GM12878 (cell line): Measurements from ENCODE around the gene KIF6. TPM values are rescaled to one million over a fixed set of nuclear protein-coding genes. Genes with fewer than 3 reads are reported as not detected.
A peak's percentile ranks its signal among the peaks of the same experiment; 100 is the strongest.

Experiments used
- ATAC-seq: fragments of 200-7000 bp; cut with Tn5 transposase; 3 replicates; pipeline ENCODE4 v1.9.1; 2020; ENCODE audit warnings: mild to moderate bottlenecking, moderate library complexity
- BruUV-seq: library from RNA; stranded (reverse); fragments of 400-500 nt; replicated peaks from 2 replicates; lab custom pipeline; 2021; lab: Mats Ljungman, UMichigan
- CTCF ChIA-PET: fragments of 300-600 bp; sonication (Branson Sonifier 250); formaldehyde crosslinking; extraction: SDS; loops from one replicate; lab custom pipeline; 2021; ENCODE audit warnings: inconsistent platforms; lab: Yijun Ruan, JAX
- POLR2A ChIA-PET: fragments of 350-600 bp; formaldehyde crosslinking; extraction: SDS; loops from one replicate; lab custom pipeline; 2021; ENCODE audit warnings: inconsistent platforms; lab: Charles Lee
- RAD21 ChIA-PET: fragments of 300-600 bp; sonication (Branson Sonifier 250); formaldehyde crosslinking; loops from one replicate; lab custom pipeline; 2023; ENCODE audit warnings: antibody characterized with exemption; ENCODE audit not compliant: unreplicated experiment; lab: Charles Lee
- SMC1A ChIA-PET: fragments of 300-600 bp; sonication (Branson Sonifier 250); formaldehyde crosslinking; loops from one replicate; lab custom pipeline; 2023; ENCODE audit not compliant: unreplicated experiment, uncharacterized antibody; lab: Charles Lee
- DNase-seq: peaks from one replicate; pipeline ENCODE4 v3.0.0-alpha.2; 2011; ENCODE audit warnings: low read depth, low spot score
- FAIRE-seq: peaks from 3 replicates; lab custom pipeline; 2011; peaks lifted over from hg19 to GRCh38; lab: Jason Lieb, UNC
- H2AFZ ChIP-seq: 2 replicates; pipeline ENCODE4 v1.6.0; 2011; ENCODE audit warnings: low read depth, low read length, control low read depth; ENCODE audit not compliant: control insufficient read depth
- H3K27ac ChIP-seq: 2 replicates; pipeline ENCODE4 v1.5.1; 2011; ENCODE audit warnings: control low read depth; ENCODE audit not compliant: control insufficient read depth, insufficient read depth
- H3K27me3 ChIP-seq, 2 experiments: replicated peaks in 1 of 2; 2 replicates each; pipeline versions ENCODE4 v1.6.0 to v1.6.1; 2011; ENCODE audit warnings: low read length in 1 of 2; ENCODE audit not compliant: control insufficient read depth in 2 of 2, insufficient read depth in 2 of 2
- H3K36me3 ChIP-seq, 2 experiments: 2 replicates each; pipeline ENCODE4 v1.5.1; 2011; ENCODE audit warnings: low read length in 1 of 2; ENCODE audit not compliant: control insufficient read depth in 2 of 2, insufficient read depth in 2 of 2
- H3K4me1 ChIP-seq: 2 replicates; pipeline ENCODE4 v1.6.1; 2011; ENCODE audit warnings: mild to moderate bottlenecking, low read length, moderate library complexity, mixed read lengths; ENCODE audit not compliant: control insufficient read depth, insufficient read depth
- H3K4me2 ChIP-seq: 2 replicates; pipeline ENCODE4 v1.6.0; 2011; ENCODE audit warnings: control low read depth; ENCODE audit not compliant: control insufficient read depth, insufficient read depth
- H3K4me3 ChIP-seq: fragments of 200-600 bp; sonication (generic); 2 replicates; pipeline ENCODE4 v1.5.1; 2016
- H3K79me2 ChIP-seq: 2 replicates; pipeline ENCODE4 v1.6.0; 2011; ENCODE audit warnings: low read length; ENCODE audit not compliant: control insufficient read depth, insufficient read depth
- H3K9ac ChIP-seq: 2 replicates; pipeline ENCODE4 v1.8.0; 2011; ENCODE audit warnings: low read length, control low read depth, mixed read lengths; ENCODE audit not compliant: control insufficient read depth, insufficient read depth
- H3K9me3 ChIP-seq: replicated peaks from 3 replicates; pipeline ENCODE4 v1.5.1; 2011; ENCODE audit warnings: mild to moderate bottlenecking, low read length; ENCODE audit not compliant: control insufficient read depth, insufficient read depth
- H4K20me1 ChIP-seq: 2 replicates; pipeline ENCODE4 v1.6.0; 2011; ENCODE audit not compliant: control insufficient read depth, insufficient read depth
- BHLHE40 ChIP-seq, 2 experiments: fragments of 450-650 bp in 1 of 2; IDR thresholded peaks; 2 replicates each; pipeline ENCODE4 v1.6.1; 2011 to 2017; ENCODE audit warnings: low read depth in 2 of 2, borderline replicate concordance in 1 of 2, improper control_type of control experiment in 1 of 2, low read length in 1 of 2, mild to moderate bottlenecking in 1 of 2
- CEBPB ChIP-seq, 2 experiments: fragments of 150-350 bp in 1 of 2; IDR thresholded peaks; 2 replicates each; pipeline ENCODE4 v1.6.1; 2012 to 2014; ENCODE audit warnings: low read depth in 2 of 2, low read length in 2 of 2, borderline replicate concordance in 1 of 2, inconsistent platforms in 1 of 2
- CTCF ChIP-seq, 3 experiments: IDR thresholded peaks in 2 of 3; conservative IDR thresholded peaks in 1 of 3; 2 replicates each; pipeline ENCODE4 v1.5.1; 2011; ENCODE audit warnings: low read depth in 3 of 3, low read length in 3 of 3, mild to moderate bottlenecking in 3 of 3, control low read depth in 2 of 3, moderate library complexity in 2 of 3, inconsistent platforms in 1 of 3, mixed read lengths in 1 of 3; ENCODE audit not compliant: control insufficient read depth in 2 of 3, insufficient read depth in 1 of 3; ENCODE audit errors: extremely low read depth in 1 of 3
- HDGF ChIP-seq: fragments of 450-650 bp; IDR thresholded peaks from 2 replicates; pipeline ENCODE4 v1.6.1; 2016; ENCODE audit warnings: antibody characterized with exemption
- IRF4 ChIP-seq: IDR thresholded peaks from 2 replicates; pipeline ENCODE4 v1.6.1; 2011; ENCODE audit warnings: low read depth, low read length
- JUND ChIP-seq: IDR thresholded peaks from 2 replicates; pipeline ENCODE4 v1.6.1; 2012; ENCODE audit warnings: low read depth, mild to moderate bottlenecking, low read length, improper control_type of control experiment, moderate library complexity
- MLLT1 ChIP-seq: fragments of 450-650 bp; IDR thresholded peaks from 2 replicates; pipeline ENCODE4 v1.6.1; 2016; ENCODE audit warnings: mild to moderate bottlenecking
- PAX5 ChIP-seq: IDR thresholded peaks from 2 replicates; pipeline ENCODE4 v1.6.1; 2011; ENCODE audit warnings: low read depth, low read length, borderline replicate concordance
- POU2F2 ChIP-seq: IDR thresholded peaks from 3 replicates; pipeline ENCODE4 v1.6.1; 2011; ENCODE audit warnings: low read depth, mild to moderate bottlenecking, low read length, borderline replicate concordance
- RAD21 ChIP-seq: IDR thresholded peaks from 2 replicates; pipeline ENCODE4 v1.6.1; 2011; ENCODE audit warnings: mild to moderate bottlenecking, low read depth, low read length, moderate library complexity; ENCODE audit not compliant: insufficient read depth
- RB1 ChIP-seq: fragments of 450-650 bp; formaldehyde crosslinking; IDR thresholded peaks from 2 replicates; pipeline ENCODE4 v1.6.1; 2017; ENCODE audit warnings: mild to moderate bottlenecking, borderline replicate concordance
- RELA ChIP-seq: fragments of 450-650 bp; IDR thresholded peaks from 2 replicates; pipeline ENCODE4 v1.8.0; 2014; ENCODE audit warnings: borderline replicate concordance; ENCODE audit not compliant: partially characterized antibody
- SMC3 ChIP-seq: IDR thresholded peaks from 2 replicates; pipeline ENCODE4 v1.6.1; 2011; ENCODE audit warnings: low read length, improper control_type of control experiment, borderline replicate concordance
- SREBF2 ChIP-seq: IDR thresholded peaks from 2 replicates; pipeline ENCODE4 v1.6.1; 2012; ENCODE audit warnings: mild to moderate bottlenecking, low read length
- YY1 ChIP-seq: IDR thresholded peaks from 2 replicates; pipeline ENCODE4 v1.6.1; 2011; ENCODE audit warnings: low read depth, mild to moderate bottlenecking, low read length
- WGBS: methylation state at CpG from one replicate; pipeline ENCODE4 v1.1.6; 2016; ENCODE audit warnings: low lambda C conversion rate; ENCODE audit not compliant: insufficient replicate concordance, insufficient coverage; ENCODE audit errors: missing lambda C conversion rate; 5-methylcytosine and 5-hydroxymethylcytosine counted together
- in situ Hi-C: fragments of 300-500 bp; cut with MboI; formaldehyde crosslinking; loops from 9 replicates; pipeline ENCODE4 v1.14.3; 2018; ENCODE audit warnings: mixed read lengths
- intact Hi-C: fragments of 100-400 bp; cut with micrococcal nuclease; formaldehyde crosslinking; loops from one replicate; pipeline ENCODE4 v1.14.2; 2022; ENCODE audit not compliant: unreplicated experiment
- polyA plus RNA-seq, 11 experiments: library from polyadenylated mRNA; depleted of rRNA in 4 of 11; unstranded in 6 of 11; stranded (reverse) in 5 of 11; fragments of >200 nt; fragmentation: Nextera tagmentation in 4 of 11; fragmentation: Illumina TruSeq in 1 of 11; extraction: Ambion mirVana in 4 of 11; extraction: Trizol in 1 of 11; gene quantifications; 1 replicate in 1 of 11; 2 replicates in 10 of 11; pipeline versions ENCODE4 v1.2.1 to v1.2.3, GENCODE V29; 2011 to 2016; ENCODE audit warnings: inconsistent platforms in 2 of 11, missing spikeins in 2 of 11, low read depth in 1 of 11
- total RNA-seq, 4 experiments: library from RNA; depleted of rRNA in 3 of 4; stranded (reverse); fragments of >200 nt in 3 of 4; fragmentation: Illumina TruSeq in 1 of 4; extraction: Trizol in 1 of 4; gene quantifications; 2 replicates each; pipeline versions ENCODE4 v1.2.1 to v1.2.3, GENCODE V29; 2013 to 2021

The KIF6 gene
- total and polyA plus RNA-seq, 10 of the 15 experiments (the other 5 are each of a cell fraction or from before 2014, with no cell fraction given): 0.09 to 1.0 (median 0.28) TPM

GRCh38 chr6:39302669-39303424, 422.4 kb downstream of the KIF6 start:
- ATAC-seq: peak; percentile 99
- no TSS peak for BruUV-seq
- ChIA-PET SMC1A (interaction anchor here (0.6 to 7.4 kb wide), 20 partner anchors 12 to 430 kb away, joined by 3 to 83 read pairs (median 4); no protein-coding TSS in a partner anchor), CTCF (interaction anchor here (0.6 to 7.5 kb wide), 43 partner anchors 12 to 1758 kb away, joined by 3 to 167 read pairs (median 4); partner anchors contain the start of gene SAYSD1), POLR2A (no interaction called here), RAD21 (interaction anchor here (0.8 to 5.0 kb wide), 12 partner anchors 84 to 431 kb away, joined by 3 to 71 read pairs (median 5); no protein-coding TSS in a partner anchor)
- peak; percentile 39 for DNase-seq
- H3K79me2 ChIP-seq: no peaks in the 10 kb centered on the region
- FAIRE-seq: peak; percentile 97
- no peak overlapping the region for H3K4me3 ChIP-seq
- peaks cover 0 to 3% of the 10 kb centered on the region in 2 experiments; a peak in 3 of 4 replicates for H3K27me3 ChIP-seq
- intact Hi-C loops (loop anchor here (1.0 to 5.0 kb wide), 5 partner anchors 112 to 431 kb away; no protein-coding TSS in a partner anchor), in situ Hi-C loops (loop anchor here (5.0 kb wide), 3 partner anchors 136 to 431 kb away; no protein-coding TSS in a partner anchor)
- no peak overlapping the region for H3K9ac ChIP-seq
- H3K4me2 ChIP-seq: peak overlapping the region; percentile 57
- TF ChIP-seq RELA (peak; percentile 33), JUND (no peak), POU2F2 (peak; percentile 88; the same call in 2 of the 3 replicates), IRF4 (0 out of 2 replicates have a peak, but pooled peaks have one; percentile 41), MLLT1 (no peak), BHLHE40 (IDR thresholded peaks at IDR 0.05; ENCODE audit: borderline replicate concordance in 1 of 2, low read depth in 2 of 2, low read length in 1 of 2) (0 out of 4 replicates have a peak, but pooled peaks of 1 of the 2 experiments have one; percentile 4), SMC3 (peak; percentile 99), HDGF (no peak), RB1 (0 out of 2 replicates have a peak, but pooled peaks have one; percentile 65), SREBF2 (no peak), YY1 (peak; percentile 74; the same call in 1 of the 2 replicates), CTCF (IDR thresholded peaks at IDR 0.05 in 2 of 3, conservative IDR thresholded peaks at IDR 0.05 in 1 of 3; ENCODE audit: control insufficient read depth in 2 of 3, extremely low read depth in 1 of 3, insufficient read depth in 1 of 3, low read depth in 3 of 3, low read length in 3 of 3) (peak; percentile 86 to 97 (median 92); a peak in 5 of 6 replicates), CEBPB (IDR thresholded peaks at IDR 0.05; ENCODE audit: borderline replicate concordance in 1 of 2, low read depth in 2 of 2, low read length in 2 of 2) (0 out of 4 replicates have a peak, but pooled peaks of 1 of the 2 experiments have one; percentile 47), PAX5 (peak; percentile 18; the same call in 1 of the 2 replicates), RAD21 (peak; percentile 78)
- H3K9me3 ChIP-seq: no peaks in the 10 kb centered on the region
- H3K4me1 ChIP-seq: 0 out of 2 replicates have a peak, but pooled peaks cover 2% of the 10 kb centered on the region
- no peaks in the 10 kb centered on the region for H4K20me1 ChIP-seq
- 3% methylated on average over 11 of the region's 11 CpGs for WGBS
- peak overlapping the region; percentile 88 for H2AFZ ChIP-seq
- H3K36me3 ChIP-seq: no peaks in the 10 kb centered on the region
- H3K27ac ChIP-seq: no peak overlapping the region
